Measurements from ENCODE around the gene NXN. TPM values are rescaled to one million over a fixed set of nuclear protein-coding genes. Genes with fewer than 3 reads are reported as not detected.
"Not testable (repeated sequence)": the region's sequence is repeated elsewhere in the genome, so short reads cannot be mapped to it uniquely, and the experiment has no call there.

The NXN gene
- total RNA-seq, 1 donor from 2014 or later: 51.6 TPM

GRCh38 chr17:830950-831349 lies 148.6 kb downstream of the NXN start:
- H3K4me3 ChIP-seq: no peak overlapping the region
- no peaks in the 10 kb centered on the region for H3K36me3 ChIP-seq
- DNase-seq (ENCODE audit: extremely low spot score in 2 of 2): no peak
- H3K9me3 ChIP-seq: no peaks in the 10 kb centered on the region
- H3K4me1 ChIP-seq: peaks cover 5% of the 10 kb centered on the region
- H3K27ac ChIP-seq: no peak overlapping the region
- no peaks in the 10 kb centered on the region for H3K27me3 ChIP-seq
- TF ChIP-seq POLR2A (IDR thresholded peaks at IDR 0.05): no peak
- no peak for TF ChIP-seq POLR2AphosphoS5 (IDR thresholded peaks at IDR 0.05; ENCODE audit: insufficient read depth in 1 of 2, low read depth in 1 of 2)
- TF ChIP-seq CTCF (IDR thresholded peaks at IDR 0.05): no peak
- intact Hi-C loops (cut with DNase I): no loop called here

- DNase-seq (ENCODE audit: extremely low spot score in 2 of 2): no peak
- intact Hi-C loops (cut with DNase I): no loop called here
- H3K9me3 ChIP-seq: no peaks in the 10 kb centered on the region
- peaks cover 0 to 2% of the 10 kb centered on the region in 2 donors for H3K36me3 ChIP-seq
- no peaks in the 10 kb centered on the region for H3K27me3 ChIP-seq
- H3K4me1 ChIP-seq: peaks cover 4% of the 10 kb centered on the region
- TF ChIP-seq POLR2A (IDR thresholded peaks at IDR 0.05) (no peak), POLR2AphosphoS5 (IDR thresholded peaks at IDR 0.05; ENCODE audit: insufficient read depth in 1 of 2, low read depth in 1 of 2) (no peak), CTCF (IDR thresholded peaks at IDR 0.05) (no peak)
- no peak overlapping the region for H3K4me3 ChIP-seq
- H3K27ac ChIP-seq: no peak overlapping the region
Measured at GRCh38 chr17:830381-830780, 149.2 kb downstream of the NXN start.

GRCh38 chr17:829614-830013 lies 150.0 kb downstream of the NXN start:
- DNase-seq (ENCODE audit: extremely low spot score in 2 of 2); H3K4me3 ChIP-seq; H3K36me3 ChIP-seq; intact Hi-C loops (cut with DNase I); H3K27ac ChIP-seq; H3K27me3 ChIP-seq; H3K9me3 ChIP-seq; H3K4me1 ChIP-seq: not testable (repeated sequence)

- H3K36me3 ChIP-seq: peaks cover 0 to 5% of the 10 kb centered on the region in 2 donors
- no peak overlapping the region for H3K4me3 ChIP-seq
- no peaks in the 10 kb centered on the region for H3K27me3 ChIP-seq
- DNase-seq (ENCODE audit: extremely low spot score in 2 of 2): no peak
- no peak for TF ChIP-seq CTCF (IDR thresholded peaks at IDR 0.05)
- no peak for TF ChIP-seq POLR2A (IDR thresholded peaks at IDR 0.05)
- TF ChIP-seq POLR2AphosphoS5 (IDR thresholded peaks at IDR 0.05; ENCODE audit: insufficient read depth in 1 of 2, low read depth in 1 of 2): no peak
- H3K27ac ChIP-seq: no peak overlapping the region
- intact Hi-C loops (cut with DNase I): no loop called here
- H3K4me1 ChIP-seq: peaks cover 4% of the 10 kb centered on the region
- H3K9me3 ChIP-seq: no peaks in the 10 kb centered on the region
Measured at GRCh38 chr17:828761-829160, 150.8 kb downstream of the NXN start.

- no peak overlapping the region for H3K27ac ChIP-seq
- no peak for DNase-seq (ENCODE audit: extremely low spot score in 2 of 2)
- TF ChIP-seq POLR2AphosphoS5 (IDR thresholded peaks at IDR 0.05; ENCODE audit: insufficient read depth in 1 of 2, low read depth in 1 of 2) (no peak), CTCF (IDR thresholded peaks at IDR 0.05) (no peak), POLR2A (IDR thresholded peaks at IDR 0.05) (no peak)
- intact Hi-C loops (cut with DNase I): no loop called here
- no peak overlapping the region for H3K4me3 ChIP-seq
- peaks cover 0 to 21% of the 10 kb centered on the region in 2 donors for H3K36me3 ChIP-seq
- H3K27me3 ChIP-seq: no peaks in the 10 kb centered on the region
- peaks cover 4% of the 10 kb centered on the region for H3K4me1 ChIP-seq
- H3K9me3 ChIP-seq: no peaks in the 10 kb centered on the region
Measured at GRCh38 chr17:826778-827177, 152.8 kb downstream of the NXN start.

- Histone ChIP-seq H3K4me3 (no peak overlapping the region), H3K9me3 (no peaks in the 10 kb centered on the region), H3K36me3 (peaks cover 0 to 29% of the 10 kb centered on the region in 2 donors), H3K4me1 (no peaks in the 10 kb centered on the region), H3K27ac (no peak overlapping the region), H3K27me3 (no peaks in the 10 kb centered on the region)
- no peak for DNase-seq (ENCODE audit: extremely low spot score in 2 of 2)
- TF ChIP-seq POLR2A (IDR thresholded peaks at IDR 0.05) (no peak), CTCF (IDR thresholded peaks at IDR 0.05) (no peak), POLR2AphosphoS5 (IDR thresholded peaks at IDR 0.05; ENCODE audit: insufficient read depth in 1 of 2, low read depth in 1 of 2) (no peak)
- intact Hi-C loops (cut with DNase I): no loop called here
Measured at GRCh38 chr17:825216-825615, 154.4 kb downstream of the NXN start.
